H1 (cell line): Measurements from ENCODE around the gene KCNMA1.

Source experiments
- BRCA1 ChIP-seq: IDR thresholded peaks from 2 replicates; pipeline ENCODE4 v1.6.1; 2012; ENCODE audit warnings: low read depth, low read length, improper control_type of control experiment
- CTCF ChIP-seq, 3 experiments: IDR thresholded peaks; 1 replicate in 2 of 3; 2 replicates in 1 of 3; pipeline versions ENCODE4 v1.5.1 to v1.6.1; 2011; ENCODE audit warnings: low read length in 3 of 3, mild to moderate bottlenecking in 3 of 3, inconsistent platforms in 2 of 3, low read depth in 1 of 3, moderate library complexity in 1 of 3; ENCODE audit not compliant: insufficient read depth in 1 of 3; ENCODE audit errors: control extremely low read depth in 1 of 3
- EP300 ChIP-seq, 2 experiments: IDR thresholded peaks; 1 replicate in 1 of 2; 2 replicates in 1 of 2; pipeline ENCODE4 v1.6.1; 2011 to 2012; ENCODE audit warnings: low read depth in 2 of 2, low read length in 2 of 2, mild to moderate bottlenecking in 2 of 2, borderline replicate concordance in 1 of 2, inconsistent platforms in 1 of 2, moderate library complexity in 1 of 2
- JUND ChIP-seq: IDR thresholded peaks from 2 replicates; pipeline ENCODE4 v1.6.1; 2011; ENCODE audit warnings: mild to moderate bottlenecking, improper control_type of control experiment, low read length
- KDM1A ChIP-seq: fragments of 200-600, 300-600 bp; sonication (generic); IDR thresholded peaks from 2 replicates; pipeline ENCODE4 v1.7.1; 2016; ENCODE audit warnings: mild to moderate bottlenecking, low read length, borderline replicate concordance
- MAX ChIP-seq: IDR thresholded peaks from 2 replicates; pipeline ENCODE4 v1.6.1; 2012; ENCODE audit warnings: inconsistent platforms
- POLR2A ChIP-seq, 2 experiments: IDR thresholded peaks; 1 replicate in 1 of 2; 2 replicates in 1 of 2; pipeline ENCODE4 v1.6.1; 2011; ENCODE audit warnings: low read depth in 2 of 2, low read length in 2 of 2, mild to moderate bottlenecking in 2 of 2; ENCODE audit errors: control extremely low read depth in 1 of 2
- POLR2AphosphoS5 ChIP-seq: IDR thresholded peaks from 2 replicates; pipeline ENCODE4 v1.6.1; 2011; ENCODE audit warnings: low read depth, low read length
- SIN3A ChIP-seq, 2 experiments: IDR thresholded peaks in 1 of 2; conservative IDR thresholded peaks in 1 of 2; 2 replicates each; pipeline ENCODE4 v1.6.1; 2011 to 2012; ENCODE audit warnings: low read length in 2 of 2, improper control_type of control experiment in 1 of 2, low read depth in 1 of 2, mild to moderate bottlenecking in 1 of 2
- SIX5 ChIP-seq: IDR thresholded peaks from 2 replicates; pipeline ENCODE4 v1.6.1; 2011; ENCODE audit warnings: mild to moderate bottlenecking, low read depth, low read length
- SP2 ChIP-seq: IDR thresholded peaks from 2 replicates; pipeline ENCODE4 v1.6.1; 2012; ENCODE audit warnings: mild to moderate bottlenecking, low read length, inconsistent platforms
- TCF12 ChIP-seq: IDR thresholded peaks from 2 replicates; pipeline ENCODE4 v1.6.1; 2011; ENCODE audit warnings: low read depth, mild to moderate bottlenecking, low read length
- TEAD4 ChIP-seq: IDR thresholded peaks from 2 replicates; pipeline ENCODE4 v1.6.1; 2012; ENCODE audit warnings: low read depth, low read length, inconsistent platforms, mixed read lengths

- TF ChIP-seq MAX: no peak
- TF ChIP-seq CTCF (IDR thresholded peaks at IDR 0.05; ENCODE audit: control extremely low read depth in 1 of 3, insufficient read depth in 1 of 3, low read depth in 1 of 3, low read length in 3 of 3): no peak
- no peak for TF ChIP-seq SIX5
- TF ChIP-seq POLR2AphosphoS5: no peak
- TF ChIP-seq TEAD4: no peak
- TF ChIP-seq KDM1A: no peak
- TF ChIP-seq JUND: no peak
- TF ChIP-seq POLR2A (IDR thresholded peaks at IDR 0.05; ENCODE audit: control extremely low read depth in 1 of 2, low read depth in 2 of 2, low read length in 2 of 2): no peak
- no peak for TF ChIP-seq EP300 (IDR thresholded peaks at IDR 0.05; ENCODE audit: borderline replicate concordance in 1 of 2, low read depth in 2 of 2, low read length in 2 of 2)
- TF ChIP-seq BRCA1: no peak
- TF ChIP-seq SP2: no peak
- TF ChIP-seq TCF12: no peak
- TF ChIP-seq SIN3A (conservative IDR thresholded peaks at IDR 0.05 in 1 of 2, IDR thresholded peaks at IDR 0.05 in 1 of 2; ENCODE audit: low read depth in 1 of 2, low read length in 2 of 2): no peak
Observed at GRCh38 chr10:77520995-77521394, 116.6 kb downstream of the KCNMA1 start.
